Liver (tissue), 9 donors: ENCODE data around the gene EPHA6. TPM values are rescaled to one million over a fixed set of nuclear protein-coding genes. Genes with fewer than 3 reads are reported as not detected.

Experiments
- DNase-seq: peaks from one replicate; pipeline ENCODE4 v3.0.0-alpha.2; 2017; ENCODE audit warnings: low spot score
- H3K27ac ChIP-seq, 2 donors: one replicate each; pipeline ENCODE4 v1.7.0; 2013; ENCODE audit warnings: inconsistent platforms in 2 of 2, low read length in 2 of 2, control low read depth in 1 of 2, low read depth in 1 of 2, mild to moderate bottlenecking in 1 of 2
- H3K27me3 ChIP-seq, 4 donors: one replicate each; pipeline versions ENCODE4 v1.6.1 to v1.7.0; 2013; ENCODE audit warnings: low read length in 3 of 4, inconsistent platforms in 1 of 4, mild to moderate bottlenecking in 1 of 4, moderate library complexity in 1 of 4; ENCODE audit not compliant: control insufficient read depth in 4 of 4, insufficient read depth in 4 of 4
- H3K36me3 ChIP-seq, 4 donors: one replicate each; pipeline versions ENCODE4 v1.6.1 to v1.7.0; 2013; ENCODE audit warnings: low read length in 3 of 4, mild to moderate bottlenecking in 3 of 4, low read depth in 1 of 4, moderate library complexity in 1 of 4; ENCODE audit not compliant: control insufficient read depth in 4 of 4, insufficient read depth in 3 of 4
- H3K4me1 ChIP-seq, 4 donors: one replicate each; pipeline versions ENCODE4 v1.6.1 to v1.7.0; 2013; ENCODE audit warnings: low read length in 3 of 4, mild to moderate bottlenecking in 3 of 4, moderate library complexity in 1 of 4; ENCODE audit not compliant: control insufficient read depth in 4 of 4, insufficient read depth in 4 of 4
- H3K4me3 ChIP-seq, 3 donors: one replicate each; pipeline versions ENCODE4 v1.6.1 to v1.7.0; 2013; ENCODE audit warnings: low read length in 3 of 3, control low read depth in 1 of 3, low read depth in 1 of 3, mild to moderate bottlenecking in 1 of 3
- H3K9ac ChIP-seq, 2 donors: one replicate each; pipeline ENCODE4 v1.7.0; 2013; ENCODE audit warnings: low read length in 2 of 2, mild to moderate bottlenecking in 2 of 2, moderate library complexity in 2 of 2, control low read depth in 1 of 2, low read depth in 1 of 2
- H3K9me3 ChIP-seq, 4 donors: one replicate each; pipeline versions ENCODE4 v1.6.1 to v1.7.0; 2013; ENCODE audit warnings: low read length in 3 of 4; ENCODE audit not compliant: control insufficient read depth in 4 of 4
- CTCF ChIP-seq: fragments of 150-350 bp; IDR thresholded peaks from 2 replicates; pipeline ENCODE4 v1.5.1; 2017; ENCODE audit warnings: improper control_type of control experiment, low read depth, low read length; ENCODE audit not compliant: missing input control
- EGR1 ChIP-seq, 2 donors: IDR thresholded peaks; 2 replicates each; pipeline ENCODE4 v1.6.1; 2016 to 2018; ENCODE audit warnings: antibody characterized with exemption in 2 of 2, low read depth in 2 of 2
- FOXA1 ChIP-seq: IDR thresholded peaks from 2 replicates; pipeline ENCODE4 v1.6.1; 2016; ENCODE audit warnings: antibody characterized with exemption
- FOXA2 ChIP-seq: IDR thresholded peaks from 2 replicates; pipeline ENCODE4 v1.6.1; 2016; ENCODE audit warnings: antibody characterized with exemption
- GABPA ChIP-seq, 2 donors: IDR thresholded peaks in 1 of 2; conservative IDR thresholded peaks in 1 of 2; 2 replicates each; pipeline ENCODE4 v1.6.1; 2016; ENCODE audit warnings: antibody characterized with exemption in 2 of 2, mild to moderate bottlenecking in 1 of 2, moderate library complexity in 1 of 2
- HNF4A ChIP-seq, 2 donors: conservative IDR thresholded peaks; 2 replicates each; pipeline ENCODE4 v1.6.1; 2016; ENCODE audit warnings: antibody characterized with exemption in 2 of 2, mild to moderate bottlenecking in 2 of 2
- JUND ChIP-seq, 2 donors: IDR thresholded peaks; 2 replicates each; pipeline ENCODE4 v1.6.1; 2016; ENCODE audit warnings: antibody characterized with exemption in 2 of 2
- NR2F2 ChIP-seq: IDR thresholded peaks from 2 replicates; pipeline ENCODE4 v1.6.1; 2016; ENCODE audit warnings: antibody characterized with exemption
- RAD21 ChIP-seq, 2 donors: IDR thresholded peaks; 2 replicates each; pipeline ENCODE4 v1.6.1; 2016; ENCODE audit warnings: antibody characterized with exemption in 2 of 2, mild to moderate bottlenecking in 2 of 2
- RXRA ChIP-seq, 2 donors: IDR thresholded peaks; 2 replicates each; pipeline ENCODE4 v1.6.1; 2017 to 2018; ENCODE audit warnings: antibody characterized with exemption in 2 of 2, mild to moderate bottlenecking in 1 of 2
- SP1 ChIP-seq: IDR thresholded peaks from 2 replicates; pipeline ENCODE4 v1.6.1; 2018; ENCODE audit warnings: antibody characterized with exemption, mild to moderate bottlenecking
- WGBS: extraction: QIAGEN DNeasy Blood & Tissue Kit; methylation state at CpG from one replicate; pipeline ENCODE4 v1.1.7; 2013; 5-methylcytosine and 5-hydroxymethylcytosine counted together
- polyA plus RNA-seq, 2 donors: library from polyadenylated mRNA; stranded (reverse) in 1 of 2; unstranded in 1 of 2; fragments of 200-250 nt in 1 of 2; fragments of >200 nt in 1 of 2; fragmentation: Nextera tagmentation in 1 of 2; extraction: Ambion mirVana in 1 of 2; gene quantifications; one replicate each; pipeline versions ENCODE4 v1.2.1 to v1.2.3, GENCODE V29; 2013 to 2015
- total RNA-seq, 2 donors: library from RNA; depleted of rRNA; stranded (reverse); fragments of >200 nt; gene quantifications; one replicate each; pipeline ENCODE4 v1.2.3, GENCODE V29; 2014
- TF ChIP-seq, protein P1 (sequence below): IDR thresholded peaks from 2 replicates; pipeline ENCODE4 v1.6.1; 2016; ENCODE audit warnings: antibody characterized with exemption
- TF ChIP-seq, protein P2 (sequence below): IDR thresholded peaks from 2 replicates; pipeline ENCODE4 v1.6.1; 2016; ENCODE audit warnings: antibody characterized with exemption
- donor health status: healthy.
- donor health status: healthy.
- donor health status: healthy.
- donor health status: healthy.
- donor health status: healthy.

Gene EPHA6
- total and polyA plus RNA-seq, 4 donors = 0.05 to 0.17 (median 0.05) TPM; not detected in 1

GRCh38 chr3:97658668-97659285 is 844.4 kb downstream of the EPHA6 start:
- no peaks in the 10 kb centered on the region for H3K36me3 ChIP-seq
- no peak overlapping the region for H3K9ac ChIP-seq
- H3K9me3 ChIP-seq = no peaks in the 10 kb centered on the region
- WGBS = 43% methylated on average over 3 of the region's 3 CpGs
- no peak overlapping the region for H3K27ac ChIP-seq
- TF ChIP-seq, protein P1, sequence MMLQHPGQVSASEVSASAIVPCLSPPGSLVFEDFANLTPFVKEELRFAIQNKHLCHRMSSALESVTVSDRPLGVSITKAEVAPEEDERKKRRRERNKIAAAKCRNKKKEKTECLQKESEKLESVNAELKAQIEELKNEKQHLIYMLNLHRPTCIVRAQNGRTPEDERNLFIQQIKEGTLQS = no peak
- TF ChIP-seq RAD21 (IDR thresholded peaks at IDR 0.05) (peak; percentile 60 to 70), JUND (IDR thresholded peaks at IDR 0.05) (no peak), CTCF (peak; percentile 42), SP1 (no peak)
- DNase-seq = no peak
- H3K4me3 ChIP-seq = no peak overlapping the region
- H3K4me1 ChIP-seq = no peaks in the 10 kb centered on the region
- H3K27me3 ChIP-seq = no peaks in the 10 kb centered on the region

GRCh38 chr3:97662264-97662663 is 847.9 kb downstream of the EPHA6 start:
- TF ChIP-seq GABPA (IDR thresholded peaks at IDR 0.05 in 1 of 2, conservative IDR thresholded peaks at IDR 0.05 in 1 of 2) = no peak
- no peak for TF ChIP-seq HNF4A (conservative IDR thresholded peaks at IDR 0.05)
- no peak for TF ChIP-seq RAD21 (IDR thresholded peaks at IDR 0.05)
- no peak for TF ChIP-seq SP1
- TF ChIP-seq EGR1 (IDR thresholded peaks at IDR 0.05; ENCODE audit: low read depth in 2 of 2) = no peak
- TF ChIP-seq FOXA1 = no peak
- TF ChIP-seq, protein P1 = no peak
- TF ChIP-seq RXRA (IDR thresholded peaks at IDR 0.05) = no peak
- H3K36me3 ChIP-seq = no peaks in the 10 kb centered on the region

GRCh38 chr3:97662762-97663161 is 848.4 kb downstream of the EPHA6 start:
- no peaks in the 10 kb centered on the region for H3K36me3 ChIP-seq
- no peaks in the 10 kb centered on the region for H3K4me1 ChIP-seq
- no peak for DNase-seq
- H3K9ac ChIP-seq = no peak overlapping the region
- no peaks in the 10 kb centered on the region for H3K27me3 ChIP-seq
- no peak overlapping the region for H3K4me3 ChIP-seq
- 68% methylated on average over 3 of the region's 3 CpGs for WGBS
- no peak for TF ChIP-seq NR2F2
- TF ChIP-seq, protein P2, sequence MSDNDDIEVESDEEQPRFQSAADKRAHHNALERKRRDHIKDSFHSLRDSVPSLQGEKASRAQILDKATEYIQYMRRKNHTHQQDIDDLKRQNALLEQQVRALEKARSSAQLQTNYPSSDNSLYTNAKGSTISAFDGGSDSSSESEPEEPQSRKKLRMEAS = no peak
- no peak for TF ChIP-seq FOXA2
- TF ChIP-seq HNF4A (conservative IDR thresholded peaks at IDR 0.05) = no peak
- no peak for TF ChIP-seq JUND (IDR thresholded peaks at IDR 0.05)
- no peak overlapping the region for H3K27ac ChIP-seq
- H3K9me3 ChIP-seq = no peaks in the 10 kb centered on the region

More at GRCh38 chr3:97662264-97662663, 847.9 kb downstream of the EPHA6 start:
- Histone ChIP-seq H3K4me3 (no peak overlapping the region), H3K4me1 (no peaks in the 10 kb centered on the region), H3K9me3 (no peaks in the 10 kb centered on the region), H3K27me3 (no peaks in the 10 kb centered on the region), H3K9ac (no peak overlapping the region), H3K27ac (no peak overlapping the region)
- 66% methylated on average over 5 of the region's 5 CpGs for WGBS
- DNase-seq = no peak
